Neuronal stem cell (in vitro differentiated cells): ENCODE measurements around the gene CAMK2B.

Source experiments
- DNase-seq: peaks from one replicate; pipeline ENCODE4 v3.0.0-alpha.2; 2013; ENCODE audit warnings: low spot score
- H2AFZ ChIP-seq: one replicate; pipeline ENCODE4 v1.6.1; 2013; ENCODE audit warnings: mild to moderate bottlenecking, low read length, inconsistent platforms
- H2AK5ac ChIP-seq: 2 replicates; pipeline ENCODE4 v1.6.1; 2013; ENCODE audit warnings: low read depth, mild to moderate bottlenecking, inconsistent platforms, low read length, moderate library complexity, mixed read lengths
- H2BK120ac ChIP-seq: 2 replicates; pipeline ENCODE4 v1.6.1; 2013; ENCODE audit warnings: low read depth, mild to moderate bottlenecking, inconsistent platforms, low read length, moderate library complexity, mixed read lengths
- H2BK12ac ChIP-seq: one replicate; pipeline ENCODE4 v1.6.1; 2013; ENCODE audit warnings: low read length, inconsistent platforms
- H2BK15ac ChIP-seq: 2 replicates; pipeline ENCODE4 v1.6.1; 2013; ENCODE audit warnings: mild to moderate bottlenecking, low read length, inconsistent platforms, mixed read lengths
- H2BK5ac ChIP-seq: one replicate; pipeline ENCODE4 v1.6.1; 2013; ENCODE audit warnings: inconsistent platforms, mild to moderate bottlenecking, low read length, moderate library complexity
- H3K14ac ChIP-seq: one replicate; pipeline ENCODE4 v1.6.1; 2013; ENCODE audit warnings: low read length, inconsistent platforms
- H3K18ac ChIP-seq: 2 replicates; pipeline ENCODE4 v1.6.1; 2013; ENCODE audit warnings: low read length, inconsistent platforms
- H3K23ac ChIP-seq: 2 replicates; pipeline ENCODE4 v1.6.1; 2013; ENCODE audit warnings: low read depth, mild to moderate bottlenecking, mixed read lengths, low read length, inconsistent platforms; ENCODE audit not compliant: poor library complexity
- H3K27ac ChIP-seq: replicated peaks from 3 replicates; pipeline ENCODE4 v1.5.1; 2013; ENCODE audit warnings: low read length, inconsistent platforms
- H3K27me3 ChIP-seq, 3 experiments: 2 replicates each; pipeline ENCODE4 v1.6.1; 2013; ENCODE audit warnings: low read length in 3 of 3, mild to moderate bottlenecking in 2 of 3, inconsistent platforms in 1 of 3, low read depth in 1 of 3, mixed read lengths in 1 of 3, moderate library complexity in 1 of 3; ENCODE audit not compliant: control insufficient read depth in 3 of 3, insufficient read depth in 3 of 3
- H3K36me3 ChIP-seq, 2 donors: replicated peaks in 1 of 2; 2 replicates each; pipeline ENCODE4 v1.6.1; 2013; ENCODE audit warnings: low read length in 2 of 2; ENCODE audit not compliant: control insufficient read depth in 2 of 2, insufficient read depth in 2 of 2
- H3K4ac ChIP-seq: 2 replicates; pipeline ENCODE4 v1.6.1; 2013; ENCODE audit warnings: inconsistent platforms, mild to moderate bottlenecking, low read length, moderate library complexity
- H3K4me1 ChIP-seq, 2 donors: 1 replicate in 1 of 2; 2 replicates in 1 of 2; pipeline ENCODE4 v1.6.1; 2013; ENCODE audit warnings: low read length in 2 of 2, low read depth in 1 of 2; ENCODE audit not compliant: control insufficient read depth in 2 of 2, insufficient read depth in 1 of 2
- H3K4me2 ChIP-seq: one replicate; pipeline ENCODE4 v1.6.1; 2013; ENCODE audit warnings: mild to moderate bottlenecking, low read length, inconsistent platforms; ENCODE audit not compliant: insufficient read depth, poor library complexity, severe bottlenecking
- H3K4me3 ChIP-seq, 2 donors: 2 replicates each; pipeline ENCODE4 v1.5.1; 2013; ENCODE audit warnings: low read length in 2 of 2, mild to moderate bottlenecking in 2 of 2, inconsistent platforms in 1 of 2, moderate library complexity in 1 of 2
- H3K79me1 ChIP-seq: one replicate; pipeline ENCODE4 v1.6.1; 2013; ENCODE audit warnings: low read depth, mild to moderate bottlenecking, inconsistent platforms, low read length, moderate library complexity
- H3K9ac ChIP-seq: one replicate; pipeline ENCODE4 v1.6.1; 2013; ENCODE audit warnings: mild to moderate bottlenecking, low read depth, low read length, inconsistent platforms; ENCODE audit not compliant: poor library complexity
- H3K9me3 ChIP-seq, 2 donors: replicated peaks in 1 of 2; 2 replicates each; pipeline versions ENCODE3 to v1.6.1; 2013; ENCODE audit warnings: low read length in 2 of 2, mild to moderate bottlenecking in 2 of 2, inconsistent platforms in 1 of 2, low read depth in 1 of 2, mixed read lengths in 1 of 2, moderate library complexity in 1 of 2; ENCODE audit not compliant: control insufficient read depth in 2 of 2, insufficient read depth in 1 of 2
- H4K8ac ChIP-seq: one replicate; pipeline ENCODE4 v1.6.1; 2013; ENCODE audit warnings: low read depth, mild to moderate bottlenecking, inconsistent platforms, low read length, moderate library complexity
- H4K91ac ChIP-seq: one replicate; pipeline ENCODE4 v1.6.1; 2013; ENCODE audit warnings: low read length, low read depth, mild to moderate bottlenecking, inconsistent platforms; ENCODE audit not compliant: poor library complexity
- WGBS, 2 donors: extraction: QIAGEN DNeasy Blood & Tissue Kit; methylation state at CpG; one replicate each; pipeline ENCODE4 v1.1.7; 2013; ENCODE audit warnings: missing lambda C conversion rate in 2 of 2, mixed read lengths in 1 of 2; ENCODE audit not compliant: insufficient read length in 2 of 2, insufficient replicate concordance in 1 of 2; ENCODE audit errors: extremely low coverage in 2 of 2; 5-methylcytosine and 5-hydroxymethylcytosine counted together

Gene CAMK2B

GRCh38 chr7:44225566-44226395, 99.6 kb downstream of the CAMK2B start:
- no peak overlapping the region for H3K14ac ChIP-seq
- peak overlapping the region; percentile 81 for H2BK15ac ChIP-seq
- H3K18ac ChIP-seq = peak overlapping the region; percentile 64
- H3K4me2 ChIP-seq = no peak overlapping the region
- no peak for DNase-seq
- H3K79me1 ChIP-seq = peaks cover 4% of the 10 kb centered on the region
- H3K4ac ChIP-seq = no peak overlapping the region
- no peaks in the 10 kb centered on the region for H3K36me3 ChIP-seq
- H3K9me3 ChIP-seq = peaks cover 0 to 2% of the 10 kb centered on the region in 2 donors
- peaks cover 0 to 48% (median 0%) of the 10 kb centered on the region in 3 experiments for H3K27me3 ChIP-seq
- H2BK12ac ChIP-seq = peak overlapping the region; percentile 58
- peak overlapping the region; percentile 72 for H2BK120ac ChIP-seq
- H4K91ac ChIP-seq = no peak overlapping the region
- H2AFZ ChIP-seq = no peak overlapping the region
- no peak overlapping the region for H2BK5ac ChIP-seq
- H3K23ac ChIP-seq = peak overlapping the region; percentile 55
- H3K4me1 ChIP-seq = peaks cover 4 to 15% of the 10 kb centered on the region in 2 donors
- H3K27ac ChIP-seq = no peak overlapping the region
- H3K9ac ChIP-seq = no peak overlapping the region
- H3K4me3 ChIP-seq = no peak overlapping the region
- peak overlapping the region; percentile 70 for H2AK5ac ChIP-seq
- peak overlapping the region; percentile 43 for H4K8ac ChIP-seq
- WGBS, 2 donors = no CpG with 5 or more reads among the region's 26 CpGs

GRCh38 chr7:44224974-44225565, 100.3 kb downstream of the CAMK2B start:
- Histone ChIP-seq H3K9me3 (peaks cover 0 to 2% of the 10 kb centered on the region in 2 donors), H3K4me1 (peaks cover 4 to 15% of the 10 kb centered on the region in 2 donors)

GRCh38 chr7:44224080-44224973, 101.1 kb downstream of the CAMK2B start:
- Histone ChIP-seq H3K79me1 (peaks cover 4% of the 10 kb centered on the region), H3K23ac (no peak overlapping the region), H4K8ac (no peak overlapping the region), H2BK15ac (peak overlapping the region; percentile 96), H4K91ac (no peak overlapping the region), H3K4ac (peak overlapping the region; percentile 93), H3K27ac (no peak overlapping the region), H3K4me1 (peaks cover 4 to 15% of the 10 kb centered on the region in 2 donors), H2BK120ac (no peak overlapping the region), H3K18ac (peak overlapping the region; percentile 90), H3K4me2 (no peak overlapping the region), H2AFZ (no peak overlapping the region), H2BK12ac (peak overlapping the region; percentile 63), H2BK5ac (peak overlapping the region; percentile 48), H3K4me3 (no peak overlapping the region), H3K14ac (peak overlapping the region; percentile 97), H3K27me3 (peaks cover 0 to 36% (median 0%) of the 10 kb centered on the region in 3 experiments), H2AK5ac (peak overlapping the region; percentile 89), H3K9me3 (peaks cover 0 to 3% of the 10 kb centered on the region in 2 donors), H3K36me3 (no peaks in the 10 kb centered on the region), H3K9ac (no peak overlapping the region)
- no peak for DNase-seq
- 100% methylated on average over 1 of the region's 18 CpGs; no CpG with 5 or more reads in 1 of the 2 donors for WGBS, 2 donors

More at GRCh38 chr7:44224974-44225565, 100.3 kb downstream of the CAMK2B start:
- Histone ChIP-seq H3K4me3 (no peak overlapping the region), H3K79me1 (peaks cover 4% of the 10 kb centered on the region), H3K9ac (peak overlapping the region; percentile 44), H3K4ac (peak overlapping the region; percentile 98), H2AFZ (no peak overlapping the region), H3K18ac (peak overlapping the region; percentile 59), H3K23ac (no peak overlapping the region), H3K36me3 (no peaks in the 10 kb centered on the region), H4K8ac (no peak overlapping the region), H2BK12ac (peak overlapping the region; percentile 63), H2BK15ac (peak overlapping the region; percentile 96), H3K14ac (peak overlapping the region; percentile 56), H3K27ac (no peak overlapping the region), H2BK5ac (no peak overlapping the region), H3K27me3 (peaks cover 0 to 41% (median 0%) of the 10 kb centered on the region in 3 experiments), H2AK5ac (peak overlapping the region; percentile 89), H4K91ac (no peak overlapping the region), H2BK120ac (no peak overlapping the region), H3K4me2 (no peak overlapping the region)
- no CpG with 5 or more reads among the region's 10 CpGs for WGBS, 2 donors
- no peak for DNase-seq
